ENCODE results near the gene CUEDC1.

The CUEDC1 gene

GRCh38 chr17:57881783-57882351 lies 73.3 kb downstream of the CUEDC1 start:
- no peak overlapping the region for H3K23ac ChIP-seq (ENCODE audit: low read depth, low read length, poor library complexity)
- H4K91ac ChIP-seq (ENCODE audit: low read depth, low read length, poor library complexity) = no peak overlapping the region
- H3K27me3 ChIP-seq (ENCODE audit: control insufficient read depth in 3 of 3, insufficient read depth in 3 of 3, low read depth in 1 of 3, low read length in 3 of 3) = no peaks in the 10 kb centered on the region
- H2AK5ac ChIP-seq (ENCODE audit: low read depth, low read length) = peak overlapping the region; percentile 80
- no peak overlapping the region for H3K27ac ChIP-seq (replicated peaks; ENCODE audit: low read length)
- H3K9ac ChIP-seq (ENCODE audit: low read depth, low read length, poor library complexity) = no peak overlapping the region
- H3K4me2 ChIP-seq (ENCODE audit: insufficient read depth, low read length, poor library complexity, severe bottlenecking) = no peak overlapping the region
- no peak overlapping the region for H2BK120ac ChIP-seq (ENCODE audit: low read depth, low read length)
- H3K4me1 ChIP-seq (ENCODE audit: control insufficient read depth in 2 of 2, insufficient read depth in 1 of 2, low read depth in 1 of 2, low read length in 2 of 2) = peaks cover 10 to 13% of the 10 kb centered on the region in 2 donors
- H3K18ac ChIP-seq (ENCODE audit: low read length) = peak overlapping the region; percentile 50
- no peak overlapping the region for H2BK5ac ChIP-seq (ENCODE audit: low read length)
- no peak overlapping the region for H3K4me3 ChIP-seq (ENCODE audit: low read length in 2 of 2)
- H4K8ac ChIP-seq (ENCODE audit: low read depth, low read length) = no peak overlapping the region
- DNase-seq (ENCODE audit: low spot score) = no peak
- H3K4ac ChIP-seq (ENCODE audit: low read length) = no peak overlapping the region
- H2BK12ac ChIP-seq (ENCODE audit: low read length) = no peak overlapping the region
- H3K79me1 ChIP-seq (ENCODE audit: low read depth, low read length) = no peaks in the 10 kb centered on the region
- H2BK15ac ChIP-seq (ENCODE audit: low read length) = peak overlapping the region; percentile 83
- H3K36me3 ChIP-seq (replicated peaks in 1 of 2; ENCODE audit: control insufficient read depth in 2 of 2, insufficient read depth in 2 of 2, low read length in 2 of 2) = peaks cover 12 to 89% of the 10 kb centered on the region in 2 donors
- WGBS, 2 donors (ENCODE audit: extremely low coverage in 2 of 2, insufficient read length in 2 of 2, insufficient replicate concordance in 1 of 2) = no CpG with 5 or more reads among the region's 9 CpGs
- no peak overlapping the region for H2AFZ ChIP-seq (ENCODE audit: low read length)
- H3K9me3 ChIP-seq (replicated peaks in 1 of 2; ENCODE audit: control insufficient read depth in 2 of 2, insufficient read depth in 1 of 2, low read depth in 1 of 2, low read length in 2 of 2) = peaks cover 2 to 16% of the 10 kb centered on the region in 2 donors
- peak overlapping the region; percentile 58 for H3K14ac ChIP-seq (ENCODE audit: low read length)

DNA sequence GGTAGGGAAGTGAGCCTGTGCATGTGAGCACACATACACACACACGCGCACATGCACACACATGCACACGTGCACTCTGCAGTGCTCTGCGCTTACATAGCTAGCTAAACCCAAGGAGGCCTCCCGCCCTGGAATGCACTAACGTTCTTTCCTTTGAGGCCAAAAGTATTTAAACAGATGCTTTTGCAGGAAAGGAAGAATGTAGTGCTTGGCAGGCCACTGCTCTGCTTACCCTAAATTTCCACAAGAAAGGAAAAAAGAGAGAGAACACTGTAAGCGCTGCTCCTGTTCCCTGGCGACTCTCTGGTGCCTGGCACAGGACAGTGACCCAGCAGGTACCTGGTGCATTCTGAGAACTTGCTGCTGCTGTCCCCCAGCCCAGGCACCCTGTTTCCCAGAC lies 74.1 kb downstream of the CUEDC1 start:
- Histone ChIP-seq H2BK15ac (ENCODE audit: low read length) (peak overlapping the region; percentile 44), H2AFZ (ENCODE audit: low read length) (no peak overlapping the region), H3K18ac (ENCODE audit: low read length) (peak overlapping the region; percentile 61), H2BK5ac (ENCODE audit: low read length) (no peak overlapping the region), H3K27ac (replicated peaks; ENCODE audit: low read length) (no peak overlapping the region), H3K23ac (ENCODE audit: low read depth, low read length, poor library complexity) (peak overlapping the region; percentile 67), H2BK12ac (ENCODE audit: low read length) (no peak overlapping the region), H3K14ac (ENCODE audit: low read length) (peak overlapping the region; percentile 23), H4K8ac (ENCODE audit: low read depth, low read length) (no peak overlapping the region), H2BK120ac (ENCODE audit: low read depth, low read length) (no peak overlapping the region), H3K4me1 (ENCODE audit: control insufficient read depth in 2 of 2, insufficient read depth in 1 of 2, low read depth in 1 of 2, low read length in 2 of 2) (peaks cover 13 to 18% of the 10 kb centered on the region in 2 donors), H3K36me3 (replicated peaks in 1 of 2; ENCODE audit: control insufficient read depth in 2 of 2, insufficient read depth in 2 of 2, low read length in 2 of 2) (peaks cover 15 to 94% of the 10 kb centered on the region in 2 donors), H3K4ac (ENCODE audit: low read length) (peak overlapping the region; percentile 24), H3K4me2 (ENCODE audit: insufficient read depth, low read length, poor library complexity, severe bottlenecking) (no peak overlapping the region), H3K79me1 (ENCODE audit: low read depth, low read length) (no peaks in the 10 kb centered on the region), H4K91ac (ENCODE audit: low read depth, low read length, poor library complexity) (peak overlapping the region; percentile 97), H3K4me3 (ENCODE audit: low read length in 2 of 2) (peak overlapping the region in 1 of 2 donors; percentile 2), H2AK5ac (ENCODE audit: low read depth, low read length) (peak overlapping the region; percentile 80), H3K9me3 (replicated peaks in 1 of 2; ENCODE audit: control insufficient read depth in 2 of 2, insufficient read depth in 1 of 2, low read depth in 1 of 2, low read length in 2 of 2) (peaks cover 2 to 16% of the 10 kb centered on the region in 2 donors), H3K9ac (ENCODE audit: low read depth, low read length, poor library complexity) (peak overlapping the region; percentile 61), H3K27me3 (ENCODE audit: control insufficient read depth in 3 of 3, insufficient read depth in 3 of 3, low read depth in 1 of 3, low read length in 3 of 3) (no peaks in the 10 kb centered on the region)
- DNase-seq (ENCODE audit: low spot score) = no peak
- no CpG with 5 or more reads among the region's 8 CpGs for WGBS, 2 donors (ENCODE audit: extremely low coverage in 2 of 2, insufficient read length in 2 of 2, insufficient replicate concordance in 1 of 2)

- DNase-seq (ENCODE audit: low spot score) = no peak
- no peak overlapping the region for H3K14ac ChIP-seq (ENCODE audit: low read length)
- peaks cover 2 to 16% of the 10 kb centered on the region in 2 donors for H3K9me3 ChIP-seq (replicated peaks in 1 of 2; ENCODE audit: control insufficient read depth in 2 of 2, insufficient read depth in 1 of 2, low read depth in 1 of 2, low read length in 2 of 2)
- H3K4ac ChIP-seq (ENCODE audit: low read length) = no peak overlapping the region
- H2BK15ac ChIP-seq (ENCODE audit: low read length) = no peak overlapping the region
- peaks cover 15 to 89% of the 10 kb centered on the region in 2 donors for H3K36me3 ChIP-seq (replicated peaks in 1 of 2; ENCODE audit: control insufficient read depth in 2 of 2, insufficient read depth in 2 of 2, low read length in 2 of 2)
- no peak overlapping the region for H4K91ac ChIP-seq (ENCODE audit: low read depth, low read length, poor library complexity)
- H3K23ac ChIP-seq (ENCODE audit: low read depth, low read length, poor library complexity) = no peak overlapping the region
- no peaks in the 10 kb centered on the region for H3K79me1 ChIP-seq (ENCODE audit: low read depth, low read length)
- H2BK12ac ChIP-seq (ENCODE audit: low read length) = no peak overlapping the region
- no peak overlapping the region for H3K27ac ChIP-seq (replicated peaks; ENCODE audit: low read length)
- no peak overlapping the region for H2AFZ ChIP-seq (ENCODE audit: low read length)
- no peak overlapping the region for H4K8ac ChIP-seq (ENCODE audit: low read depth, low read length)
- no CpG with 5 or more reads among the region's 8 CpGs for WGBS, 2 donors (ENCODE audit: extremely low coverage in 2 of 2, insufficient read length in 2 of 2, insufficient replicate concordance in 1 of 2)
- H3K27me3 ChIP-seq (ENCODE audit: control insufficient read depth in 3 of 3, insufficient read depth in 3 of 3, low read depth in 1 of 3, low read length in 3 of 3) = no peaks in the 10 kb centered on the region
- no peak overlapping the region for H3K9ac ChIP-seq (ENCODE audit: low read depth, low read length, poor library complexity)
- H3K4me3 ChIP-seq (ENCODE audit: low read length in 2 of 2) = no peak overlapping the region
- peaks cover 22 to 28% of the 10 kb centered on the region in 2 donors for H3K4me1 ChIP-seq (ENCODE audit: control insufficient read depth in 2 of 2, insufficient read depth in 1 of 2, low read depth in 1 of 2, low read length in 2 of 2)
- H2AK5ac ChIP-seq (ENCODE audit: low read depth, low read length) = no peak overlapping the region
- no peak overlapping the region for H3K4me2 ChIP-seq (ENCODE audit: insufficient read depth, low read length, poor library complexity, severe bottlenecking)
- no peak overlapping the region for H2BK120ac ChIP-seq (ENCODE audit: low read depth, low read length)
- no peak overlapping the region for H2BK5ac ChIP-seq (ENCODE audit: low read length)
- peak overlapping the region; percentile 28 for H3K18ac ChIP-seq (ENCODE audit: low read length)
Measured at GRCh38 chr17:57880086-57880456, 75.1 kb downstream of the CUEDC1 start.

DNA sequence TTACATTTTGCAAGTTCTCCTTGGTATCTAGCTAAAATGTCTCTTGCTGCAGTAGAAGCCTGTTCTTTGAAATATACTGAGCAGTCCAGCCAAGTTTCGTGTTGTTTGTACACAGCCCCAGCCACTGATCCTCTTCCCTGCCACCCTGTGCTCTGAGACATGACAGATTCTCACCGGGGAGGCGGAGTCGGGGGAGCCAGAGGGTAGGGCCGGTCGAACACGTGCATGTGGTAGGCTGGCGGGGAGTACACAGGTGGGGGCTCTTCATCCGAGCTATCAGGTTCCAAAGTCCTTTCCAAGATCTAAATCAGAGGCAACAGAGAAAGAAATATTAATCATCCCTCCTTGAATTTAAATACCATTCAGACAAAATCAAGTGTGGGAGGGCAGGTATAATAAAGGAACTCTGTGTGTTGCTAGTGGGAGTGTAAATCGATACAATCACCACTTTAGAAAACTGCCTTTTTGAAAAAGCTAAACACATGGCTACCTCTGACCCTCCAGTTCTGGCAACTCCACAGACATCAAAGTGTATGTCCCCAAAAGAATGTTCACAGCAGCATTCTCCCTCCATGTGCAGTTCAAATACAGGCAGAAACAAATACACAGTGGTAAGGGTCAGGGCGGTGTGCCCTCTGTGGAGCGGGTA lies 75.7 kb downstream of the CUEDC1 start:
- no peak overlapping the region for H3K4me3 ChIP-seq (ENCODE audit: low read length in 2 of 2)
- no peak overlapping the region for H2BK15ac ChIP-seq (ENCODE audit: low read length)
- H2AK5ac ChIP-seq (ENCODE audit: low read depth, low read length) = no peak overlapping the region
- no peak overlapping the region for H4K91ac ChIP-seq (ENCODE audit: low read depth, low read length, poor library complexity)
- no peak overlapping the region for H3K9ac ChIP-seq (ENCODE audit: low read depth, low read length, poor library complexity)
- no peak overlapping the region for H3K18ac ChIP-seq (ENCODE audit: low read length)
- no peak overlapping the region for H2BK120ac ChIP-seq (ENCODE audit: low read depth, low read length)
- DNase-seq (ENCODE audit: low spot score) = no peak
- WGBS, 2 donors (ENCODE audit: extremely low coverage in 2 of 2, insufficient read length in 2 of 2, insufficient replicate concordance in 1 of 2) = no CpG with 5 or more reads among the region's 12 CpGs
- H4K8ac ChIP-seq (ENCODE audit: low read depth, low read length) = no peak overlapping the region
- H3K4ac ChIP-seq (ENCODE audit: low read length) = no peak overlapping the region
- H3K27me3 ChIP-seq (ENCODE audit: control insufficient read depth in 3 of 3, insufficient read depth in 3 of 3, low read depth in 1 of 3, low read length in 3 of 3) = no peaks in the 10 kb centered on the region
- H3K14ac ChIP-seq (ENCODE audit: low read length) = no peak overlapping the region
- H2BK12ac ChIP-seq (ENCODE audit: low read length) = no peak overlapping the region
- no peak overlapping the region for H3K23ac ChIP-seq (ENCODE audit: low read depth, low read length, poor library complexity)
- H3K9me3 ChIP-seq (replicated peaks in 1 of 2; ENCODE audit: control insufficient read depth in 2 of 2, insufficient read depth in 1 of 2, low read depth in 1 of 2, low read length in 2 of 2) = peaks cover 2 to 14% of the 10 kb centered on the region in 2 donors
- no peak overlapping the region for H2AFZ ChIP-seq (ENCODE audit: low read length)
- no peak overlapping the region for H3K4me2 ChIP-seq (ENCODE audit: insufficient read depth, low read length, poor library complexity, severe bottlenecking)
- no peaks in the 10 kb centered on the region for H3K79me1 ChIP-seq (ENCODE audit: low read depth, low read length)
- H3K27ac ChIP-seq (replicated peaks; ENCODE audit: low read length) = no peak overlapping the region
- no peak overlapping the region for H2BK5ac ChIP-seq (ENCODE audit: low read length)
- peaks cover 26 to 32% of the 10 kb centered on the region in 2 donors for H3K4me1 ChIP-seq (ENCODE audit: control insufficient read depth in 2 of 2, insufficient read depth in 1 of 2, low read depth in 1 of 2, low read length in 2 of 2)
- H3K36me3 ChIP-seq (replicated peaks in 1 of 2; ENCODE audit: control insufficient read depth in 2 of 2, insufficient read depth in 2 of 2, low read length in 2 of 2) = peaks cover 15 to 84% of the 10 kb centered on the region in 2 donors
